ENCODE measurements around the gene DENND6A. TPM values are rescaled to one million over a fixed set of nuclear protein-coding genes. Genes with fewer than 3 reads are reported as not detected.

The DENND6A gene
- total RNA-seq, 4 donors from 2014 or later: 17.4 to 26.9 (median 18.8) TPM

- TF ChIP-seq POLR2AphosphoS5 (IDR thresholded peaks at IDR 0.05) (no peak), EP300 (IDR thresholded peaks at IDR 0.05) (no peak)
- H3K27ac ChIP-seq: no peak overlapping the region
- no peak overlapping the region for H3K4me3 ChIP-seq
- H3K36me3 ChIP-seq: no peaks in the 10 kb centered on the region
- no peak for DNase-seq (ENCODE audit: low spot score in 2 of 2)
- no peaks in the 10 kb centered on the region for H3K9me3 ChIP-seq
- H3K27me3 ChIP-seq: no peaks in the 10 kb centered on the region
- 78% methylated on average over 3 of the region's 3 CpGs for WGBS
- H3K4me1 ChIP-seq: peaks cover 46% of the 10 kb centered on the region
Measured at GRCh38 chr3:57688291-57688690, 4.6 kb downstream of the DENND6A start.

GRCh38 chr3:57683286-57683685, 9.6 kb downstream of the DENND6A start:
- Histone ChIP-seq H3K36me3 (peaks cover 4% of the 10 kb centered on the region), H3K9me3 (no peaks in the 10 kb centered on the region), H3K4me1 (peaks cover 10% of the 10 kb centered on the region), H3K27me3 (no peaks in the 10 kb centered on the region), H3K4me3 (no peak overlapping the region), H3K27ac (no peak overlapping the region)
- WGBS: 75% methylated on average over 2 of the region's 2 CpGs
- DNase-seq (ENCODE audit: low spot score in 2 of 2): no peak
- TF ChIP-seq POLR2AphosphoS5 (IDR thresholded peaks at IDR 0.05) (no peak), EP300 (IDR thresholded peaks at IDR 0.05) (no peak), POLR2A (IDR thresholded peaks at IDR 0.05) (no peak), CTCF (IDR thresholded peaks at IDR 0.05) (no peak)

- DNase-seq (ENCODE audit: low spot score in 2 of 2): no peak
- Histone ChIP-seq H3K4me3 (no peak overlapping the region), H3K27ac (no peak overlapping the region), H3K4me1 (peaks cover 5% of the 10 kb centered on the region), H3K36me3 (peaks cover 4% of the 10 kb centered on the region), H3K9me3 (no peaks in the 10 kb centered on the region), H3K27me3 (no peaks in the 10 kb centered on the region)
- TF ChIP-seq POLR2A (IDR thresholded peaks at IDR 0.05) (no peak), POLR2AphosphoS5 (IDR thresholded peaks at IDR 0.05) (no peak), EP300 (IDR thresholded peaks at IDR 0.05) (no peak), CTCF (IDR thresholded peaks at IDR 0.05) (no peak)
- WGBS: 0% methylated on average over 1 of the region's 1 CpG
Measured at GRCh38 chr3:57682284-57682683, 10.6 kb downstream of the DENND6A start.

- no peak overlapping the region for H3K4me3 ChIP-seq
- H3K27ac ChIP-seq: no peak overlapping the region
- no peaks in the 10 kb centered on the region for H3K27me3 ChIP-seq
- H3K4me1 ChIP-seq: peaks cover 5% of the 10 kb centered on the region
- 94% methylated on average over 1 of the region's 1 CpG for WGBS
- TF ChIP-seq POLR2AphosphoS5 (IDR thresholded peaks at IDR 0.05) (no peak), POLR2A (IDR thresholded peaks at IDR 0.05) (no peak), CTCF (IDR thresholded peaks at IDR 0.05) (no peak)
- DNase-seq (ENCODE audit: low spot score in 2 of 2): no peak
- no peaks in the 10 kb centered on the region for H3K9me3 ChIP-seq
- peaks cover 4% of the 10 kb centered on the region for H3K36me3 ChIP-seq
Measured at GRCh38 chr3:57681691-57682090, 11.2 kb downstream of the DENND6A start.

- H3K27me3 ChIP-seq: no peaks in the 10 kb centered on the region
- no peaks in the 10 kb centered on the region for H3K9me3 ChIP-seq
- no peak overlapping the region for H3K27ac ChIP-seq
- no peak for DNase-seq (ENCODE audit: low spot score in 2 of 2)
- no peaks in the 10 kb centered on the region for H3K4me1 ChIP-seq
- 89% methylated on average over 4 of the region's 4 CpGs for WGBS
- no peak overlapping the region for H3K4me3 ChIP-seq
- TF ChIP-seq EP300 (IDR thresholded peaks at IDR 0.05): no peak
- TF ChIP-seq POLR2AphosphoS5 (IDR thresholded peaks at IDR 0.05): no peak
- TF ChIP-seq CTCF (IDR thresholded peaks at IDR 0.05): no peak
- TF ChIP-seq POLR2A (IDR thresholded peaks at IDR 0.05): no peak
- peaks cover 4% of the 10 kb centered on the region for H3K36me3 ChIP-seq
Measured at GRCh38 chr3:57680046-57680445, 12.8 kb downstream of the DENND6A start.

- Histone ChIP-seq H3K36me3 (peaks cover 6% of the 10 kb centered on the region), H3K4me3 (no peak overlapping the region), H3K27me3 (no peaks in the 10 kb centered on the region), H3K4me1 (no peaks in the 10 kb centered on the region), H3K9me3 (no peaks in the 10 kb centered on the region), H3K27ac (no peak overlapping the region)
- DNase-seq (ENCODE audit: low spot score in 2 of 2): no peak
- no peak for TF ChIP-seq EP300 (IDR thresholded peaks at IDR 0.05)
- no peak for TF ChIP-seq CTCF (IDR thresholded peaks at IDR 0.05)
- no peak for TF ChIP-seq POLR2AphosphoS5 (IDR thresholded peaks at IDR 0.05)
- TF ChIP-seq POLR2A (IDR thresholded peaks at IDR 0.05): no peak
Measured at GRCh38 chr3:57675530-57675929, 17.3 kb downstream of the DENND6A start.
